HEK293 (cell line): ENCODE measurements around the gene LSM7.
A peak's percentile ranks its signal among the peaks of the same experiment; 100 is the strongest.

Experiments used
- KLF17 ChIP-seq: fragments of 450-650 bp; formaldehyde crosslinking; IDR thresholded peaks from 2 replicates; pipeline ENCODE4 v1.5.1; 2016; ENCODE audit warnings: missing biosample characterization, missing genetic modification characterization
- KLF7 ChIP-seq: fragments of 450-650 bp; formaldehyde crosslinking; IDR thresholded peaks from 2 replicates; pipeline ENCODE4 v1.5.1; 2016; ENCODE audit warnings: missing biosample characterization, missing genetic modification characterization, borderline replicate concordance
- KLF8 ChIP-seq: fragments of 450-650 bp; formaldehyde crosslinking; IDR thresholded peaks from 2 replicates; pipeline ENCODE4 v1.5.1; 2016; ENCODE audit warnings: missing biosample characterization, missing genetic modification characterization
- PATZ1 ChIP-seq: fragments of 450-650 bp; formaldehyde crosslinking; IDR thresholded peaks from 2 replicates; pipeline ENCODE4 v1.5.1; 2016; ENCODE audit warnings: missing biosample characterization, missing genetic modification characterization
- REST ChIP-seq: fragments of 450-650 bp; formaldehyde crosslinking; IDR thresholded peaks from 2 replicates; pipeline ENCODE4 v1.5.1; 2016; ENCODE audit warnings: missing biosample characterization, missing genetic modification characterization
- ZBTB11 ChIP-seq: fragments of 450-650 bp; formaldehyde crosslinking; conservative IDR thresholded peaks from 2 replicates; pipeline ENCODE4 v1.5.1; 2016; ENCODE audit warnings: low read depth, missing biosample characterization, missing genetic modification characterization
- ZBTB20 ChIP-seq: fragments of 450-650 bp; formaldehyde crosslinking; IDR thresholded peaks from 2 replicates; pipeline ENCODE4 v1.5.1; 2016; ENCODE audit warnings: missing biosample characterization, missing genetic modification characterization
- ZBTB7A ChIP-seq: fragments of 450-650 bp; formaldehyde crosslinking; IDR thresholded peaks from 2 replicates; pipeline ENCODE4 v1.5.1; 2016; ENCODE audit warnings: low read depth, missing biosample characterization, missing genetic modification characterization
- ZNF157 ChIP-seq: fragments of 450-650 bp; formaldehyde crosslinking; IDR thresholded peaks from 2 replicates; pipeline ENCODE4 v1.5.1; 2016; ENCODE audit warnings: missing biosample characterization, missing genetic modification characterization
- ZNF19 ChIP-seq: fragments of 450-650 bp; formaldehyde crosslinking; IDR thresholded peaks from 2 replicates; pipeline ENCODE4; 2016; ENCODE audit warnings: missing biosample characterization, missing genetic modification characterization, low read depth
- ZNF202 ChIP-seq: fragments of 450-650 bp; formaldehyde crosslinking; IDR thresholded peaks from 2 replicates; pipeline ENCODE4 v1.5.1; 2016; ENCODE audit warnings: missing biosample characterization, missing genetic modification characterization, borderline replicate concordance
- ZNF350 ChIP-seq: fragments of 450-650 bp; formaldehyde crosslinking; IDR thresholded peaks from 2 replicates; pipeline ENCODE4 v1.5.0; 2017; ENCODE audit warnings: missing biosample characterization, mild to moderate bottlenecking, missing genetic modification characterization
- ZNF391 ChIP-seq: fragments of 450-650 bp; formaldehyde crosslinking; IDR thresholded peaks from 2 replicates; pipeline ENCODE4 v1.5.1; 2016; ENCODE audit warnings: low read depth, missing biosample characterization, missing genetic modification characterization, borderline replicate concordance
- ZNF426 ChIP-seq: fragments of 450-650 bp; formaldehyde crosslinking; IDR thresholded peaks from 2 replicates; pipeline ENCODE4 v1.5.1; 2017; ENCODE audit warnings: missing biosample characterization, missing genetic modification characterization, mild to moderate bottlenecking, inconsistent platforms, moderate library complexity
- ZNF473 ChIP-seq: fragments of 450-650 bp; formaldehyde crosslinking; IDR thresholded peaks from 2 replicates; pipeline ENCODE4 v1.5.1; 2017; ENCODE audit warnings: missing biosample characterization, missing genetic modification characterization
- ZNF513 ChIP-seq: fragments of 450-650 bp; IDR thresholded peaks from 2 replicates; pipeline ENCODE4 v1.5.1; 2018; ENCODE audit warnings: missing biosample characterization, missing genetic modification characterization
- ZNF514 ChIP-seq: fragments of 450-650 bp; formaldehyde crosslinking; IDR thresholded peaks from 2 replicates; pipeline ENCODE4 v1.5.1; 2016; ENCODE audit warnings: missing biosample characterization, missing genetic modification characterization
- ZNF521 ChIP-seq: fragments of 450-650 bp; formaldehyde crosslinking; IDR thresholded peaks from 2 replicates; pipeline ENCODE4 v1.5.1; 2017; ENCODE audit warnings: missing biosample characterization, mild to moderate bottlenecking, missing genetic modification characterization
- ZNF530 ChIP-seq: fragments of 450-650 bp; formaldehyde crosslinking; IDR thresholded peaks from 2 replicates; pipeline ENCODE4 v1.5.1; 2016; ENCODE audit warnings: low read depth, missing biosample characterization, missing genetic modification characterization
- ZNF585B ChIP-seq: fragments of 450-650 bp; formaldehyde crosslinking; IDR thresholded peaks from 2 replicates; pipeline ENCODE4 v1.5.1; 2016; ENCODE audit warnings: missing biosample characterization, missing genetic modification characterization
- ZNF626 ChIP-seq: fragments of 450-650 bp; sonication (Bioruptor Pico); formaldehyde crosslinking; IDR thresholded peaks from 2 replicates; pipeline ENCODE4 v1.5.1; 2018; ENCODE audit warnings: missing biosample characterization, missing genetic modification characterization, inconsistent platforms
- ZNF707 ChIP-seq: fragments of 450-650 bp; formaldehyde crosslinking; IDR thresholded peaks from 2 replicates; pipeline ENCODE4 v1.5.1; 2016; ENCODE audit warnings: missing biosample characterization, missing genetic modification characterization
- ZNF837 ChIP-seq: fragments of 450-650 bp; formaldehyde crosslinking; IDR thresholded peaks from 2 replicates; pipeline ENCODE4 v1.5.1; 2016; ENCODE audit warnings: missing biosample characterization, missing genetic modification characterization
- ZNF843 ChIP-seq: fragments of 450-650 bp; formaldehyde crosslinking; IDR thresholded peaks from 2 replicates; pipeline ENCODE4 v1.5.1; 2016; ENCODE audit warnings: missing biosample characterization, missing genetic modification characterization
- ZSCAN18 ChIP-seq: fragments of 450-650 bp; formaldehyde crosslinking; IDR thresholded peaks from 2 replicates; pipeline ENCODE4 v1.5.1; 2016; ENCODE audit warnings: missing biosample characterization, missing genetic modification characterization
- ZSCAN30 ChIP-seq: fragments of 450-650 bp; IDR thresholded peaks from 2 replicates; pipeline ENCODE4 v1.5.1; 2018; ENCODE audit warnings: missing biosample characterization, mild to moderate bottlenecking, missing genetic modification characterization, moderate library complexity

LSM7 gene

GRCh38 chr19:2362046-2362969 is 33.9 kb upstream of the LSM7 start (continued):
- TF ChIP-seq ZNF707 (tag by site-specific recombination) (peak; percentile 7; the same call in 1 of the 2 replicates), ZNF521 (no peak), KLF17 (tag by site-specific recombination) (no peak), ZNF626 (tag by site-specific recombination) (no peak), KLF8 (tag by site-specific recombination) (no peak; the same call in 1 of the 2 replicates), ZNF530 (no peak), REST (tag by site-specific recombination) (no peak), PATZ1 (tag by site-specific recombination) (0 out of 2 replicates have a peak, but pooled peaks have one; percentile 17), ZNF513 (tag by site-specific recombination) (no peak), ZNF157 (peak; percentile 7; the same call in 1 of the 2 replicates), ZBTB7A (tag by site-specific recombination) (no peak), ZNF514 (tag by site-specific recombination) (no peak), ZNF473 (tag by site-specific recombination) (no peak), ZNF202 (tag by site-specific recombination) (no peak), ZNF837 (tag by site-specific recombination) (no peak), ZSCAN18 (no peak; the same call in 1 of the 2 replicates), ZNF391 (tag by site-specific recombination) (no peak), ZNF19 (tag by site-specific recombination) (no peak), ZNF350 (tag by site-specific recombination) (no peak), ZNF585B (tag by site-specific recombination) (no peak), ZBTB11 (tag by site-specific recombination) (no peak), ZBTB20 (tag by site-specific recombination) (no peak), ZSCAN30 (no peak), ZNF426 (tag by site-specific recombination) (no peak), ZNF843 (tag by site-specific recombination) (no peak), KLF7 (tag by site-specific recombination) (0 out of 2 replicates have a peak, but pooled peaks have one; percentile 52)
